ENCODE data around the gene MRPL18.
"Not testable (repeated sequence)": the region's sequence is repeated elsewhere in the genome, so short reads cannot be mapped to it uniquely, and the experiment has no call there.

Gene MRPL18

DNA sequence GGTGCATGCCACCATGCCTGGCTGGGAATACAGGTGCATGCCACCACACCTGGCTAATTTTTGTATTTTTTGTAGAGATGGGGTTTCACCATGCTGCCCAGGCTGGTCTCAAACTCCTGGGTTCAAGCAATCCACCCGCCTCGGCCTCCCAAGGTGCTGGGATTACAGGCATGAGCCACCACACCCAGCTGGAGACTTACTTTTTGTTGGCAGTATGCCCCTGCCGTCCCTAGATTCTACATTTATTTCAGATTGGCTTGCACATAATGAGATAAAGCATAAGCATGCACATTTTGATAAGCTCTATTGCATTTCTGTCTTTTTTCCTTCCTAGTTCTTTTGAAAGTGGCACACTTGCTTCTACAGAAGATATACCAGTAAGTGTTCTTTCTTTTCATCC lies 26.5 kb downstream of the MRPL18 start:
- not testable (repeated sequence) for DNase-seq (ENCODE audit: low spot score)

GRCh38 chr6:159817951-159818739 lies 27.9 kb downstream of the MRPL18 start:
- DNase-seq (ENCODE audit: low spot score) = no peak

DNA sequence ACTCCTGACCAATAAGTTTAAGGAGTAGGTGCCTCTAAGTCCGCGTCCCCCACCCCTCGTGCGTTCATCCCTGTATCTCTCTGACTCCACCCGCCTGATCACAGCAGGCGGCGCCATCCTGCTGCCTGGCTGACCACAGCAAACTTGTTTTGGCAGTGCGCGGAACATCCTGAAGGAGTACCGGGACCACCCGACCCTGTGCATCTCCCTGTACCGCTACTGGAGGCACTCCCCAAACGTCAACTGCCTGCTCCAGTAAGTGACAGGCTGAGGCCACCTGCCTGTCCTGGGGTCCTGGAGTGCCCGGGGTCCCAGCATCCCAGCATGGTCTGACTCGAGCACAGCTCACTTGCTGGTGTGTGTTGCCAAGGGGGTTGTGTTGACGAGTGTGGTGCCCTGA lies 28.8 kb downstream of the MRPL18 start:
- no peak for DNase-seq (ENCODE audit: low spot score)

- peak; percentile 22 for DNase-seq (ENCODE audit: low spot score)
Measured at GRCh38 chr6:159819932-159820640, 29.8 kb downstream of the MRPL18 start.

- DNase-seq (ENCODE audit: low spot score) = no peak
Measured at GRCh38 chr6:159821122-159821521, 30.9 kb downstream of the MRPL18 start.

GRCh38 chr6:159821726-159822125 lies 31.5 kb downstream of the MRPL18 start:
- no peak for DNase-seq (ENCODE audit: low spot score)

DNA sequence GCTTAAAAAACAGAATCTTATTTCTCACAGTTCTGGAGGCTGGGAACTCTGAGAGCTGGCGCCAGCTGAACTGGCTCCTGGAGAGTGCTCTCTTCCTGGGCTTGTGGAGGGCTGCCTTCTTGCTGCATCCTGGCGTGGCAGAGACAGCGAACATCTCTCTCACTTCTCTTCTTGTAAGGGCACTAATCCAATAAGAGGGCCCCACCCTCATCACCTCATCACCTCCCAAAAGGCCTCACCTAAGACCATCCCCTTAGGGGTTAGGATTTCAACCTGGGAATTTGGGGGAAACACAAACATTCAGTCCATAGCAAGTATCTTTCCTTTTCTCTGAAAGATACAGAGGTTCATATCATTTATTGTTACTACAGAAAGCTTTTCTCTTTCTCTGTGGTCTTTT lies 33.7 kb downstream of the MRPL18 start:
- no peak for DNase-seq (ENCODE audit: low spot score)

- DNase-seq (ENCODE audit: low spot score) = not testable (repeated sequence)
Measured at GRCh38 chr6:159824690-159825089, 34.4 kb downstream of the MRPL18 start.

- DNase-seq (ENCODE audit: low spot score) = no peak
Measured at GRCh38 chr6:159826004-159826403, 35.7 kb downstream of the MRPL18 start.

DNA sequence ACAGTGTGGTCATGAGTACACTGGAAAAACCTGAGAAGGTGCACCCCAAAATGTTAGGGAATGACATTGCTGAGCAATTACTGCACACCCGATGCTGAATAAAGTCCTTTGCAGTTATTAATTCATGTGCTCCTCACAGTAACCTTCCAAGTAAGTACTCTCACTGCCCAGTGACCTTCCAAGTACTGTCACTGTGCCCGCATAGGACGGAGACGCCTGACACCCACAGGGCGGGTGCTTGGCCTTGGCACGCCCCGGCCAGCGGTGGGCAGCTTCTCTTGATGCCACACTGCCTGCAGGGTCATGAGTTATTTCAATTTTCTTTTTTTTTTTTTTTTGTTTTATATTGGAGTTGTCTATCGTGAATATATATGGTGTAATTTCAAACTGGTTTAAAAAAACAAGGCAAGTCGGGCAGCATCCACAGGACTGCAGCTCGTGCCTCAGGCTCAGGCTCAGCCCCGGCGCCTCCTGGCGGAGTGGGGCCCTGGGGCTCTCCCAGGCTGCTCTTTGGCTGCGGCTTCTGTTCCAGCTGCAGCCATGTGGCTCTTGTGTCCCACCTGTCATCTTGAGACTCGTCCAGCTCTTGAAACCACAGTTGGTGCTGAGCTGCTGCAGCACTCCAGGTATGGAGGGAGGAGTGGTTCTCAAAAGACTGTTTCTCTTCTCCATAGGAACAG lies 36.8 kb downstream of the MRPL18 start:
- no peak for DNase-seq (ENCODE audit: low spot score)

DNA sequence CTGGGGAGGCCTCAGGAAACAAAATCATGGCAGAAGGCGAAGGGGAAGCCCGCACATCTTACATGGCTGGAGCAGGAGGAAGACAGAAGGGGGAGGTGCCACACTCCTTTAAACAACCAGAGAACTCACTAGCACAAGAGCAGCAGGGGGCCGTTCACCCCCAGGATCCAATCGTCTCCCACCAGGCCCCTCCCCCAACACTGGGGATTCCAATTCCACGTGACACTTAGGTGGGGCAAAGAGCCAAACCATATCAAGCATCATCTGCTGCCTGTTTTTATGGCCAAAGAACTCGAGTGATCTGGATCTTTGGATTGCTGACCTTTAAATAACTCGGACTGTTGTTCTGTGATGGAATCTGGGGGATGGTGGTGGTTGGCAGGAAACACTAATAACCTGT lies 37.8 kb downstream of the MRPL18 start:
- no peak for DNase-seq (ENCODE audit: low spot score)

DNA sequence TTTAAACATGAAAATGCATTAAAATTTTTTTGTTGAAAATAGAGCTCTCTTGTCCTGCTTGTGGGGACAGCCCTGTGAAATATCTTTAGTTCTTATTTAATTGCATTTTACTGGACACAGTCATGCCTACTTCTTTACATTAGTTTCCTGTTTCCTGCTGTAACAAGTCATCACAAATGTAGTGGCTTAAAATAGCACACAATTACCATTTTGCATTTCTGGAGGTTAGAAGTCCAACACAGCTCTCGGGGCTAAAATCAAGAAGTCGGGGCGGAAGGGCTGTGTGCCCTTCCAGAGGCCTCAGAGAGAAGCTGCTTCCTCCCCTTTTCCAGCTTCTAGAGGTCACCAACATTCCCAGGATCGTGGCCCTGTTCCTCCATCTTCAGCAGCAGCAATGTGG lies 39.3 kb downstream of the MRPL18 start:
- DNase-seq (ENCODE audit: low spot score) = no peak

DNA sequence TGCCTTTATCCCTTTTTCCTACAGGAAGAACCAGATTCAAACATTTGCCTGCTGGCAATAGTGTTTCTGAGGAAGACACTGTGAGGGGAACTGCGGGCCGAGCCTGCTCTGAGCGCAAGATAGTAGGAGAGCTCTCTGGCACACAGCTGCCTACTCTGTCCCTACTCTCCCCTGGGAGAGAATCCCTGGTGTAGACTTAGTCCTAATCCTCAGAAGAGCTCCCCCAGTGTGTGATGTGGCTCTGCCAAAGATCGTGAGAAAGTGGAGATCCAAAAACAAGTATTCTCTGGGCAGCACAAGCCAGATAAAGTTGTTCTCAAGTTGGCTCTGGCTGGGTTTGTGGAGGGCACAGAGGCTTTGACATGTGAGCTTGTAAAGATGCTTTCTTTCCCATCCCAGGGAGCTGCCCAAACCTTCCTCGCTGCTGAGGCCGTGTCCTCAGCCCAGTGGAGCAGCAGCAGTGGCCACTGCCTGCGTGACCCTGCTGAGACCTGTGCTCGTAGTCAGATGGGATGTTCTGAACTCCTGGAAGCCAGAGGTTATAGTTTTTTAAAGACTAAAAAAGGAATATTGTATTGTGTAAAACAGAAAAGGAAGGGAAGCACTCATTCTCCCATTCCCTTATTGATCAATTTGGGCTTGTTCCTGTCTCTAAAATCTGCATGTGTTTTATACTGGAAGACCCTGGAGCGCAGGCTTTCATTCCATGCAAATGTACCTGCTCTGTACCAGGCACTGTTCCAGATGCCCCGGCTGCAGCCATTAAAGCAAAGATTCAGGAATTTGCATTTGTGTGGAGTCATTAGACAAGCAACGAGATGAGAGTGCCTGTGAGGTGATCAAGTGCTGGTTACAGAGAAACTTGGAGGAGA lies 40.5 kb downstream of the MRPL18 start:
- DNase-seq (ENCODE audit: low spot score) = no peak

GRCh38 chr6:159831373-159831679 lies 41.1 kb downstream of the MRPL18 start:
- no peak for DNase-seq (ENCODE audit: low spot score)

GRCh38 chr6:159832946-159833345 lies 42.7 kb downstream of the MRPL18 start:
- DNase-seq (ENCODE audit: low spot score) = no peak

DNA sequence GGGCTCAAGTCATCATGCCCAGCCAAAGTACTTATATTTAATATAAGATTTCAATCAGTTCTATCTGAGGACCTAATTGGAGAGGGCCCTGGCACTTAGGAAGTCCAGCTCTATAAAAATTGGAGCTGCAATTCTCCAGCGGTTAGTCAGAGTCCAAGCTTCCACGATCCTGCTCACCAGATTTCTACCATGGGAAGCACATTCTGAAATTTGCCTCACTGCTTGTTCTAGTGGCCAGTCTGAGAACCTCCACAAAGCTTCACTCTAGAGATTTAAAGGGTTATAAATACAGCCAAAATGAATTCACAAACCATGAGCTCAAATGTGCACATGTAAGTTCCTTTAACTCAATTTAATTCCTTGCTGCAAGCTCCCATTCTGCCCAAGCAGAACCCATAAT lies 43.3 kb downstream of the MRPL18 start:
- DNase-seq (ENCODE audit: low spot score) = no peak

DNA sequence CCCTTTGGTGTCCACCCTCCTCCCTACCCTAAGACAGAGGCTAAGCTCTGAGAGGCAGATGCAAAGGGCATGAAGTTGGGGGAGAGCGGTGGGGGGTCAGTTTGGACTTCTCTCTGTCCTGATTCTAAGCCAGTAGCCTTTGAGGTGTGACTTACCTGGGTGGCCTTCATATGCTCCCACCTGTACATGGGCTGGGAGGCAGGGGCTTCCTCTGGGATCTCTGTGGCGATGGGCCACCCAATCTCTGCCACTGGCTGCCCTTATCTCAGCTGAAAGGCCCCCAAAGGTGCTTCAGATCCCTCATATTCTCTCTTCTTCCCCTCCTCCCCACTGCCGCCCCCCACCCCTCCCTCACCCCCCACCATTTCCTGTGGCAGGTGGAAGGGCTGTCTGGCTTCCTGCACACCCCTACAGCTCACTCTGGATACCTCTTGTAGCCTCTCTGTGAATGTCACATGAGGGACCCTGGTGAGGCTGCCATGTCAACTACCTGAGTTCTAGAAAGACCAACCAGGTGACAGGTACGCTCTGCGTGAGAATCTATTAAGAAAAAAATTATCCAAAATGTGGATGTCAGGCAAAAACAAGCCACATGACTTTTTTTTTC lies 43.8 kb downstream of the MRPL18 start:
- no peak for DNase-seq (ENCODE audit: low spot score)

DNA sequence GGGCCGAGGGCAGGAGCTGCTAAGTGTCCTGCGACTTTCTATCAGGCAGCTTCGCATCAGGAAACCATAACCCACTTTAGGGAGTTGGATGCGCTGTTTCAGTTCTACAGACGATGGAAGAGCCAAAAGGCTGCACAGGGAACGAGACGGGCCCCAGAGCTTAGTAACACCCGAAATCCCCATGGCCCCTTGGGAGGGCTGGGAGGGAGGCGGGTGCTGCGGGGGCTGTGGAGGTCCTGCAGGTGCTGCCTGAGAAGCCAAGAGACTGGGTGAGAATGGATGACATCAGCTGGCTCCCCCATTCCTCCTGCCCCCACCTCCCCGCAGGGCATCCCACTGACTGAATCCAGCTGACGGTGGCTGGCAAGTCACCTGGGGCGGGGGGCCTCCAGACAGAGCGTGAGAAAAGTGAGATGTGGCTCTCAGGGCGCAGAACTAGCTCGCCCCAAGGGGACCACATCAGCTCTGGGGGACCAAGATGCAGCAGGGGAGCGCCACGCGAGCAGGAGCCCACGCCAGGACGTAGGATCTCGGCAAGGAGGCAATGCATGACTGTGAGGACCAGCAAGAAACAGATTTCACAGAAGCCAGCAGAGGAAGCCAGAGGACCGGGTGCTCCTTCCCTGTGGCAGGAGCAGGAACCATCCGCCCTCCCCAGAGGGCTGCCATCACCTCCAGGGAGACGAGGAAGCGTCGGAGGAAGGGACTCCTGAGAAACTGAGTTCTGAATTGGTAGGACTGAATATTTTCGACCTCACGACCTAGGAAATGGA lies 46.6 kb downstream of the MRPL18 start:
- DNase-seq (ENCODE audit: low spot score) = no peak

DNA sequence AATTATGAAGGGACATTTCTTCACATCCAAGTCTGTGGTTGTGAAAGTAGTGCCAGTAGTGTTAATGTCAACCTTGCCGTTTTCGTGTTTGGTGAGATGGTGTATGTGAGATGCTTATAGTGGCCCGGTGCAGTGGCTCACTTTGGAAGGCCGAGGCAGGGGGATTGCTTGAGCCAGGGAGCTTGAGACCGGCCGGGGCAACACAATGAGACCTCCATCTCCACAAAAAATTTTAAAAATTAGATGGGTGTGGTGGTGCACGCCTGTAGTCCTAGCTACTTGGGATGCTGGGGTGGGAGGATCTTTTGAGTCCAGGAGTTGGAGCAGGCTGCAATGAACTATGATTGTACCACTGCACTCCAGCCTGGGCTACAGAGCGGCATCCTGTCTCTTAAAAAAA lies 47.2 kb downstream of the MRPL18 start:
- no peak for DNase-seq (ENCODE audit: low spot score)

- DNase-seq (ENCODE audit: low spot score) = no peak
Measured at GRCh38 chr6:159838020-159838744, 47.9 kb downstream of the MRPL18 start.
